ENCODE measurements around the gene LCE1D.

LCE1D gene

DNA sequence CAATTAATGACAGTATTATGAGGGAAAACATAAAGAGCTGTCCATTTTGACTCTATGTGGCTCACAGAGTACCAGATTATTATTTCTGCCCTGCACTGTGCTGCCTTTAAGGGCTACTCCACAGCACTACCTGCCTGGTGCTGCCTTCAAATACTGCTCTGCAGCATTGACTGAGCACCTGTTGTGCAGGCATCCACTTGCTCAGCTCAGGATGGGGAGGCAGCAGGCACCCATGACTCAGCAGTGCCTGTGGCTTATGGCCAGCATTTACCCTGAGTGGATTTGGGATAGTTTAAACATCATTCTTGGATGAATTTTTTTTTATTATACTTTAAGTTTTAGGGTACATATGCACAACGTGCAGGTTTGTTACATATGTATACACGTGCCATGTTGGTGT, 39.6 kb upstream of the LCE1D start:
- H3K27ac ChIP-seq (ENCODE audit: low read depth, low read length): no peak overlapping the region
- no CpG with 5 or more reads among the region's 2 CpGs for WGBS (ENCODE audit: extremely low coverage, insufficient coverage, insufficient read length)

DNA sequence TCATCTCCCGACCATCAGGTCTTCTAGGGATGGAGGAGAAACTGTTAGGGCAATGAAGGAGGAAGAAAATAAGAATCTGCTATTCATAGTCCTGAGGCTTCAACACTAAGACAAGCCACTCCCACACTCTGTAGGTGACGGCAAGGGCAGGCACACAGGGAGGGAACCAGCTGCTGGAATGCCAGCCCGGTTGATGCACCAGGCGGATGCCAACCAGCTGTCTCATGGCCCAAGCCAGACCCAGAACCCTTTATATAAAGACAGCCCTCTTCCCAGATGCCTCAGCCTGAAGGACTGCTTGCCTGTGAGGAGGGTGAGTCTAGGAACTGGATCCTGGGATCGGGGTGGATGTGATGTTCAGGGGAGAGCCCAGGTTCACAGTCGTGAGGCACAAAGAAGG, 38.8 kb upstream of the LCE1D start, which contains the start of gene KPRP:
TSS of gene KPRP (plus strand) at position 279 of the 400 bp plus-strand sequence. CDS start 1,564 bp downstream, outside the sequence.
- H3K36me3 ChIP-seq (ENCODE audit: control insufficient read depth in 1 of 2, insufficient read depth in 2 of 2, low read length in 2 of 2): no peaks in the 10 kb centered on the region
- no peak within 1 kb of the TSS for H4K8ac ChIP-seq (ENCODE audit: low read depth, low read length)
- no peak within 1 kb of the TSS for H3K27ac ChIP-seq (ENCODE audit: low read depth, low read length)
- DNase-seq: no peak
- no peaks in the 10 kb centered on the region for H3K4me1 ChIP-seq (ENCODE audit: control insufficient read depth in 1 of 2, insufficient read depth in 2 of 2, low read length in 2 of 2)
- H2BK120ac ChIP-seq (ENCODE audit: insufficient read depth, low read length, poor library complexity): no peak within 1 kb of the TSS
- H3K9ac ChIP-seq (ENCODE audit: low read length): no peak within 1 kb of the TSS
- no peaks in the 10 kb centered on the region for H3K27me3 ChIP-seq (ENCODE audit: insufficient read depth, low read length)
- no peak within 1 kb of the TSS for H4K12ac ChIP-seq (ENCODE audit: low read depth, low read length)
- no peak within 1 kb of the TSS for H2BK5ac ChIP-seq (ENCODE audit: low read depth, low read length, poor library complexity)
- no peak within 1 kb of the TSS for H2AFZ ChIP-seq (ENCODE audit: insufficient read depth, low read length, poor library complexity)
- no peaks in the 10 kb centered on the region for H3K79me2 ChIP-seq (ENCODE audit: control insufficient read depth, insufficient read depth, low read length, poor library complexity)
- no CpG with 5 or more reads among the region's 6 CpGs for WGBS (ENCODE audit: extremely low coverage, insufficient coverage, insufficient read length)
- no peak within 1 kb of the TSS for H3K4me3 ChIP-seq (ENCODE audit: low read depth, low read length)
- no peak within 1 kb of the TSS for H4K91ac ChIP-seq (ENCODE audit: low read depth, low read length)
- no peak within 1 kb of the TSS for H3K14ac ChIP-seq (ENCODE audit: low read length)
- H2BK12ac ChIP-seq (ENCODE audit: low read length): no peak within 1 kb of the TSS
- H3K4ac ChIP-seq (ENCODE audit: low read depth, low read length): no peak within 1 kb of the TSS
- H3K18ac ChIP-seq (ENCODE audit: low read length): no peak within 1 kb of the TSS
- H3K9me3 ChIP-seq (ENCODE audit: insufficient read depth, low read depth, low read length): peaks cover 39% of the 10 kb centered on the region
- no peak within 1 kb of the TSS for H3K4me2 ChIP-seq (ENCODE audit: low read length)
- no peak within 1 kb of the TSS for H3K23ac ChIP-seq (ENCODE audit: low read length)
- H3K79me1 ChIP-seq (ENCODE audit: low read length): no peaks in the 10 kb centered on the region
- no peak within 1 kb of the TSS for H2AK5ac ChIP-seq (ENCODE audit: low read length)

More for the DNA sequence above, 39.6 kb upstream of the LCE1D start:
- no peak overlapping the region for H2AFZ ChIP-seq (ENCODE audit: insufficient read depth, low read length, poor library complexity)
- H3K4me3 ChIP-seq (ENCODE audit: low read depth, low read length): no peak overlapping the region
- H4K91ac ChIP-seq (ENCODE audit: low read depth, low read length): no peak overlapping the region
- no peak overlapping the region for H2BK5ac ChIP-seq (ENCODE audit: low read depth, low read length, poor library complexity)
- no peaks in the 10 kb centered on the region for H3K4me1 ChIP-seq (ENCODE audit: control insufficient read depth in 1 of 2, insufficient read depth in 2 of 2, low read length in 2 of 2)
- no peak overlapping the region for H2AK5ac ChIP-seq (ENCODE audit: low read length)
- H3K36me3 ChIP-seq (ENCODE audit: control insufficient read depth in 1 of 2, insufficient read depth in 2 of 2, low read length in 2 of 2): no peaks in the 10 kb centered on the region
- H3K23ac ChIP-seq (ENCODE audit: low read length): no peak overlapping the region
- H3K14ac ChIP-seq (ENCODE audit: low read length): no peak overlapping the region
- H3K4ac ChIP-seq (ENCODE audit: low read depth, low read length): no peak overlapping the region
- no peak overlapping the region for H3K18ac ChIP-seq (ENCODE audit: low read length)
- H3K27me3 ChIP-seq (ENCODE audit: insufficient read depth, low read length): no peaks in the 10 kb centered on the region
- no peaks in the 10 kb centered on the region for H3K79me2 ChIP-seq (ENCODE audit: control insufficient read depth, insufficient read depth, low read length, poor library complexity)
- no peaks in the 10 kb centered on the region for H3K79me1 ChIP-seq (ENCODE audit: low read length)
- no peak overlapping the region for H3K4me2 ChIP-seq (ENCODE audit: low read length)
- peaks cover 40% of the 10 kb centered on the region for H3K9me3 ChIP-seq (ENCODE audit: insufficient read depth, low read depth, low read length)
- no peak for DNase-seq
- H2BK120ac ChIP-seq (ENCODE audit: insufficient read depth, low read length, poor library complexity): no peak overlapping the region
- H4K12ac ChIP-seq (ENCODE audit: low read depth, low read length): no peak overlapping the region
- no peak overlapping the region for H2BK12ac ChIP-seq (ENCODE audit: low read length)
- H4K8ac ChIP-seq (ENCODE audit: low read depth, low read length): no peak overlapping the region
- H3K9ac ChIP-seq (ENCODE audit: low read length): no peak overlapping the region

DNA sequence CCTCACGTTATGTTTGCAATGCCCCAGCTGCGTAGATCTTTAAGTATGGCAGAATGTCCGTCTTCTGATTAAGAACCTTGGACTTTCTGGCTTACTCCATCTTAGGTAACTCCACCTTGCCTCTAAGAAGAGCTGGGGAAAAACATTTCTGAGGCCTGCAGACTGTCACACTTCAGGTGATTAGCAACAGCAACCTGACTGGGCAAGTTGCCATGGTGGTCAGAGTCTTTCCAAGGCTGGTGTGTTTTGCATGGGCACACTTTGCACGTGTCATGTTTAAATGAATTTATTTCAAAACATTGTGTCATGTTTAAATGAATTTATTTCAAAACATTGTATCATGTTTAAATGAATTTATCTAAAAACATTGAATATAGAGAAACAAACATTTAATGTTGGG, 37.9 kb upstream of the LCE1D start:
- Histone ChIP-seq H4K8ac (ENCODE audit: low read depth, low read length) (no peak overlapping the region), H3K27me3 (ENCODE audit: insufficient read depth, low read length) (no peaks in the 10 kb centered on the region), H3K36me3 (ENCODE audit: control insufficient read depth in 1 of 2, insufficient read depth in 2 of 2, low read length in 2 of 2) (no peaks in the 10 kb centered on the region), H3K18ac (ENCODE audit: low read length) (no peak overlapping the region), H3K4ac (ENCODE audit: low read depth, low read length) (no peak overlapping the region), H2AK5ac (ENCODE audit: low read length) (no peak overlapping the region), H2BK120ac (ENCODE audit: insufficient read depth, low read length, poor library complexity) (no peak overlapping the region), H3K9me3 (ENCODE audit: insufficient read depth, low read depth, low read length) (peaks cover 44% of the 10 kb centered on the region), H3K4me3 (ENCODE audit: low read depth, low read length) (no peak overlapping the region), H3K4me2 (ENCODE audit: low read length) (no peak overlapping the region), H4K12ac (ENCODE audit: low read depth, low read length) (no peak overlapping the region), H2BK5ac (ENCODE audit: low read depth, low read length, poor library complexity) (no peak overlapping the region), H3K27ac (ENCODE audit: low read depth, low read length) (no peak overlapping the region), H2AFZ (ENCODE audit: insufficient read depth, low read length, poor library complexity) (no peak overlapping the region), H4K91ac (ENCODE audit: low read depth, low read length) (no peak overlapping the region), H3K14ac (ENCODE audit: low read length) (no peak overlapping the region), H3K79me1 (ENCODE audit: low read length) (no peaks in the 10 kb centered on the region), H3K9ac (ENCODE audit: low read length) (no peak overlapping the region), H3K4me1 (ENCODE audit: control insufficient read depth in 1 of 2, insufficient read depth in 2 of 2, low read length in 2 of 2) (no peaks in the 10 kb centered on the region), H2BK12ac (ENCODE audit: low read length) (no peak overlapping the region), H3K79me2 (ENCODE audit: control insufficient read depth, insufficient read depth, low read length, poor library complexity) (no peaks in the 10 kb centered on the region), H3K23ac (ENCODE audit: low read length) (no peak overlapping the region)
- no CpG with 5 or more reads among the region's 4 CpGs for WGBS (ENCODE audit: extremely low coverage, insufficient coverage, insufficient read length)
- no peak for DNase-seq

DNA sequence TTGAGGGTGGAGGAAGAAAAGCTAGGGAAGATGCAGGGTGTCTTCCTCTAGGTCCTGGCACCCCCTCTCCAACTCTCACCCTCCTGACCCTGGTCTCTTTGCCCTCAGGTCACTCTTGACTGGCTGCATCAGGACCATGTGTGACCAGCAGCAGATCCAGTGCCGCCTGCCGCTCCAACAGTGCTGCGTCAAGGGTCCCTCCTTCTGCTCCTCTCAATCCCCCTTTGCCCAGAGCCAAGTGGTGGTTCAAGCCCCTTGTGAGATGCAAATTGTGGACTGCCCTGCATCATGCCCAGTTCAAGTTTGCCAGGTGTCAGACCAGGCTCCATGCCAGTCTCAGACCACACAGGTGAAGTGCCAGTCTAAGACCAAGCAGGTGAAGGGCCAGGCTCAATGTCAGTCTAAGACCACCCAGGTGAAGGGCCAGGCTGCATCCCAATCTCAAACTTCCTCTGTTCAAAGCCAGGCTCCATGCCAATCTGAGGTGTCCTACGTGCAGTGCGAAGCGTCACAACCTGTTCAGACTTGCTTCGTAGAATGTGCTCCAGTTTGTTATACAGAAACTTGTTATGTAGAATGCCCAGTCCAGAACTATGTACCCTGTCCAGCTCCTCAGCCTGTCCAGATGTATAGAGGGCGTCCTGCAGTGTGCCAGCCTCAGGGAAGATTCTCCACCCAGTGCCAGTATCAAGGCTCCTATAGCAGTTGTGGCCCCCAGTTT, 36.9 kb upstream of the LCE1D start:
- Histone ChIP-seq H3K23ac (ENCODE audit: low read length) (no peak overlapping the region), H3K4me1 (ENCODE audit: control insufficient read depth in 1 of 2, insufficient read depth in 2 of 2, low read length in 2 of 2) (no peaks in the 10 kb centered on the region), H2AK5ac (ENCODE audit: low read length) (no peak overlapping the region), H3K4me3 (ENCODE audit: low read depth, low read length) (no peak overlapping the region), H3K79me1 (ENCODE audit: low read length) (no peaks in the 10 kb centered on the region), H4K12ac (ENCODE audit: low read depth, low read length) (no peak overlapping the region), H4K91ac (ENCODE audit: low read depth, low read length) (no peak overlapping the region), H3K14ac (ENCODE audit: low read length) (no peak overlapping the region), H3K4me2 (ENCODE audit: low read length) (no peak overlapping the region), H3K18ac (ENCODE audit: low read length) (no peak overlapping the region), H3K27ac (ENCODE audit: low read depth, low read length) (no peak overlapping the region), H2BK12ac (ENCODE audit: low read length) (no peak overlapping the region), H3K4ac (ENCODE audit: low read depth, low read length) (no peak overlapping the region), H2BK120ac (ENCODE audit: insufficient read depth, low read length, poor library complexity) (no peak overlapping the region), H3K79me2 (ENCODE audit: control insufficient read depth, insufficient read depth, low read length, poor library complexity) (no peaks in the 10 kb centered on the region), H4K8ac (ENCODE audit: low read depth, low read length) (no peak overlapping the region), H3K36me3 (ENCODE audit: control insufficient read depth in 1 of 2, insufficient read depth in 2 of 2, low read length in 2 of 2) (no peaks in the 10 kb centered on the region), H2AFZ (ENCODE audit: insufficient read depth, low read length, poor library complexity) (no peak overlapping the region), H2BK5ac (ENCODE audit: low read depth, low read length, poor library complexity) (no peak overlapping the region), H3K27me3 (ENCODE audit: insufficient read depth, low read length) (no peaks in the 10 kb centered on the region), H3K9ac (ENCODE audit: low read length) (no peak overlapping the region), H3K9me3 (ENCODE audit: insufficient read depth, low read depth, low read length) (peaks cover 47% of the 10 kb centered on the region)
- no peak for DNase-seq
- WGBS (ENCODE audit: extremely low coverage, insufficient coverage, insufficient read length): no CpG with 5 or more reads among the region's 8 CpGs

Data from trophoblast cell (in vitro differentiated cells and primary cell).